GM12878 (cell line): ENCODE data around the gene DNASE1L1. TPM values are rescaled to one million over a fixed set of nuclear protein-coding genes. Genes with fewer than 3 reads are reported as not detected.

Experiments
- ATAC-seq: fragments of 200-7000 bp; cut with Tn5 transposase; 3 replicates; pipeline ENCODE4 v1.9.1; 2020; ENCODE audit warnings: mild to moderate bottlenecking, moderate library complexity
- BruUV-seq: library from RNA; stranded (reverse); fragments of 400-500 nt; replicated peaks from 2 replicates; lab custom pipeline; 2021; lab: Mats Ljungman, UMichigan
- CTCF ChIA-PET: fragments of 300-600 bp; sonication (Branson Sonifier 250); formaldehyde crosslinking; extraction: SDS; loops from one replicate; lab custom pipeline; 2021; ENCODE audit warnings: inconsistent platforms; lab: Yijun Ruan, JAX
- POLR2A ChIA-PET: fragments of 350-600 bp; formaldehyde crosslinking; extraction: SDS; loops from one replicate; lab custom pipeline; 2021; ENCODE audit warnings: inconsistent platforms; lab: Charles Lee
- RAD21 ChIA-PET: fragments of 300-600 bp; sonication (Branson Sonifier 250); formaldehyde crosslinking; loops from one replicate; lab custom pipeline; 2023; ENCODE audit warnings: antibody characterized with exemption; ENCODE audit not compliant: unreplicated experiment; lab: Charles Lee
- SMC1A ChIA-PET: fragments of 300-600 bp; sonication (Branson Sonifier 250); formaldehyde crosslinking; loops from one replicate; lab custom pipeline; 2023; ENCODE audit not compliant: unreplicated experiment, uncharacterized antibody; lab: Charles Lee
- DNase-seq: peaks from one replicate; pipeline ENCODE4 v3.0.0-alpha.2; 2011; ENCODE audit warnings: low read depth, low spot score
- FAIRE-seq: peaks from 3 replicates; lab custom pipeline; 2011; peaks lifted over from hg19 to GRCh38; lab: Jason Lieb, UNC
- H2AFZ ChIP-seq: 2 replicates; pipeline ENCODE4 v1.6.0; 2011; ENCODE audit warnings: low read depth, low read length, control low read depth; ENCODE audit not compliant: control insufficient read depth
- H3K27ac ChIP-seq: 2 replicates; pipeline ENCODE4 v1.5.1; 2011; ENCODE audit warnings: control low read depth; ENCODE audit not compliant: control insufficient read depth, insufficient read depth
- H3K27me3 ChIP-seq, 2 experiments: replicated peaks in 1 of 2; 2 replicates each; pipeline versions ENCODE4 v1.6.0 to v1.6.1; 2011; ENCODE audit warnings: low read length in 1 of 2; ENCODE audit not compliant: control insufficient read depth in 2 of 2, insufficient read depth in 2 of 2
- H3K36me3 ChIP-seq, 2 experiments: 2 replicates each; pipeline ENCODE4 v1.5.1; 2011; ENCODE audit warnings: low read length in 1 of 2; ENCODE audit not compliant: control insufficient read depth in 2 of 2, insufficient read depth in 2 of 2
- H3K4me1 ChIP-seq: 2 replicates; pipeline ENCODE4 v1.6.1; 2011; ENCODE audit warnings: mild to moderate bottlenecking, low read length, moderate library complexity, mixed read lengths; ENCODE audit not compliant: control insufficient read depth, insufficient read depth
- H3K4me2 ChIP-seq: 2 replicates; pipeline ENCODE4 v1.6.0; 2011; ENCODE audit warnings: control low read depth; ENCODE audit not compliant: control insufficient read depth, insufficient read depth
- H3K4me3 ChIP-seq: fragments of 200-600 bp; sonication (generic); 2 replicates; pipeline ENCODE4 v1.5.1; 2016
- H3K79me2 ChIP-seq: 2 replicates; pipeline ENCODE4 v1.6.0; 2011; ENCODE audit warnings: low read length; ENCODE audit not compliant: control insufficient read depth, insufficient read depth
- H3K9ac ChIP-seq: 2 replicates; pipeline ENCODE4 v1.8.0; 2011; ENCODE audit warnings: low read length, control low read depth, mixed read lengths; ENCODE audit not compliant: control insufficient read depth, insufficient read depth
- H3K9me3 ChIP-seq: replicated peaks from 3 replicates; pipeline ENCODE4 v1.5.1; 2011; ENCODE audit warnings: mild to moderate bottlenecking, low read length; ENCODE audit not compliant: control insufficient read depth, insufficient read depth
- H4K20me1 ChIP-seq: 2 replicates; pipeline ENCODE4 v1.6.0; 2011; ENCODE audit not compliant: control insufficient read depth, insufficient read depth
- ASH2L ChIP-seq: fragments of 300-600, 200-600 bp; sonication (generic); IDR thresholded peaks from 2 replicates; pipeline ENCODE4 v1.6.1; 2017; ENCODE audit warnings: low read depth, mild to moderate bottlenecking, borderline replicate concordance
- BRCA1 ChIP-seq: IDR thresholded peaks from 2 replicates; pipeline ENCODE4 v1.6.1; 2011; ENCODE audit warnings: low read depth, low read length, improper control_type of control experiment
- ESRRA ChIP-seq: IDR thresholded peaks from 2 replicates; pipeline ENCODE4 v1.6.1; 2012; ENCODE audit warnings: mild to moderate bottlenecking, low read length, improper control_type of control experiment
- EZH2 ChIP-seq: IDR thresholded peaks from 2 replicates; pipeline ENCODE4 v1.6.1; 2012; ENCODE audit warnings: low read depth, mild to moderate bottlenecking, control low read depth, inconsistent platforms, low read length, borderline replicate concordance; ENCODE audit not compliant: control insufficient read depth
- NFYB ChIP-seq: IDR thresholded peaks from 2 replicates; pipeline ENCODE4 v1.6.1; 2011; ENCODE audit warnings: low read depth, mild to moderate bottlenecking, low read length, improper control_type of control experiment, moderate library complexity; ENCODE audit not compliant: insufficient read depth
- RELA ChIP-seq: fragments of 450-650 bp; IDR thresholded peaks from 2 replicates; pipeline ENCODE4 v1.8.0; 2014; ENCODE audit warnings: borderline replicate concordance; ENCODE audit not compliant: partially characterized antibody
- TCF7 ChIP-seq: IDR thresholded peaks from 2 replicates; pipeline ENCODE4 v1.6.1; 2014; ENCODE audit warnings: antibody characterized with exemption, borderline replicate concordance
- ZBED1 ChIP-seq: IDR thresholded peaks from 2 replicates; pipeline ENCODE4 v1.6.1; 2016; ENCODE audit warnings: borderline replicate concordance
- ZBTB11 ChIP-seq: fragments of 450-650 bp; formaldehyde crosslinking; IDR thresholded peaks from 2 replicates; pipeline ENCODE4 v1.5.0; 2022; ENCODE audit warnings: mild to moderate bottlenecking, missing genetic modification characterization
- ZNF274 ChIP-seq: IDR thresholded peaks from one replicate; pipeline ENCODE4 v1.8.0; 2011; ENCODE audit not compliant: insufficient read length, insufficient read depth
- ZNF622 ChIP-seq: fragments of 450-650 bp; IDR thresholded peaks from 2 replicates; pipeline ENCODE4 v1.6.1; 2017; ENCODE audit warnings: mild to moderate bottlenecking, inconsistent platforms
- WGBS: methylation state at CpG from one replicate; pipeline ENCODE4 v1.1.6; 2016; ENCODE audit warnings: low lambda C conversion rate; ENCODE audit not compliant: insufficient replicate concordance, insufficient coverage; ENCODE audit errors: missing lambda C conversion rate; 5-methylcytosine and 5-hydroxymethylcytosine counted together
- in situ Hi-C: fragments of 300-500 bp; cut with MboI; formaldehyde crosslinking; loops from 9 replicates; pipeline ENCODE4 v1.14.3; 2018; ENCODE audit warnings: mixed read lengths
- intact Hi-C: fragments of 100-400 bp; cut with micrococcal nuclease; formaldehyde crosslinking; loops from one replicate; pipeline ENCODE4 v1.14.2; 2022; ENCODE audit not compliant: unreplicated experiment
- polyA plus RNA-seq, 11 experiments: library from polyadenylated mRNA; depleted of rRNA in 4 of 11; unstranded in 6 of 11; stranded (reverse) in 5 of 11; fragments of >200 nt; fragmentation: Nextera tagmentation in 4 of 11; fragmentation: Illumina TruSeq in 1 of 11; extraction: Ambion mirVana in 4 of 11; extraction: Trizol in 1 of 11; gene quantifications; 1 replicate in 1 of 11; 2 replicates in 10 of 11; pipeline versions ENCODE4 v1.2.1 to v1.2.3, GENCODE V29; 2011 to 2016; ENCODE audit warnings: inconsistent platforms in 2 of 11, missing spikeins in 2 of 11, low read depth in 1 of 11
- total RNA-seq, 4 experiments: library from RNA; depleted of rRNA in 3 of 4; stranded (reverse); fragments of >200 nt in 3 of 4; fragmentation: Illumina TruSeq in 1 of 4; extraction: Trizol in 1 of 4; gene quantifications; 2 replicates each; pipeline versions ENCODE4 v1.2.1 to v1.2.3, GENCODE V29; 2013 to 2021

DNASE1L1 gene
- total and polyA plus RNA-seq, 10 of the 15 experiments (the other 5 are each of a cell fraction or from before 2014, with no cell fraction given), result 0.60 to 22.7 (median 6.8) TPM

- in situ Hi-C loops, result no loop called here
- peaks cover 4 to 8% of the 10 kb centered on the region in 2 experiments for H3K36me3 ChIP-seq
- no peak for TF ChIP-seq ASH2L
- no peak for TF ChIP-seq ZNF622
- no peak for TF ChIP-seq RELA
- TF ChIP-seq EZH2, result no peak
- no peak for TF ChIP-seq ESRRA
- no peak for TF ChIP-seq ZBED1
- TF ChIP-seq ZNF274, result no peak
- no peak for TF ChIP-seq NFYB
- no peak for TF ChIP-seq TCF7
- no peak for TF ChIP-seq BRCA1
- TF ChIP-seq ZBTB11 (CRISPR knock-in tag), result no peak
- H3K4me1 ChIP-seq, result peaks cover 3% of the 10 kb centered on the region; the same call in 1 of the 2 replicates
- FAIRE-seq (no peak), DNase-seq (no peak), ATAC-seq (no peak)
- ChIA-PET POLR2A (interaction anchor here (0.6 kb wide), 1 partner anchor 90 kb away, joined by 11 read pairs; no protein-coding TSS in a partner anchor), RAD21 (no interaction called here), CTCF (no interaction called here), SMC1A (no interaction called here)
- H3K4me2 ChIP-seq, result no peak overlapping the region
- BruUV-seq, result no TSS peak
- H2AFZ ChIP-seq, result no peak overlapping the region
- H3K27ac ChIP-seq, result no peak overlapping the region
- peaks cover 5% of the 10 kb centered on the region; the same call in 1 of the 2 replicates for H4K20me1 ChIP-seq
- 76% methylated on average over 16 of the region's 16 CpGs for WGBS
- no peaks in the 10 kb centered on the region for H3K27me3 ChIP-seq
- intact Hi-C loops, result no loop called here
- no peak overlapping the region for H3K4me3 ChIP-seq
- H3K79me2 ChIP-seq, result peaks cover 4% of the 10 kb centered on the region
- no peaks in the 10 kb centered on the region; the same call in 2 of the 3 replicates for H3K9me3 ChIP-seq
- H3K9ac ChIP-seq, result no peak overlapping the region
Observed at GRCh38 chrX:154404625-154405192, 4.3 kb downstream of the DNASE1L1 start.
